CD4-positive, alpha-beta T cell treated with Interferon gamma for 1 hour (primary cell): Measurements from ENCODE around the gene CISH.

Experiments
- DNase-seq: peaks from one replicate; pipeline ENCODE4 v3.0.0-alpha.2; 2020

Gene CISH

DNA sequence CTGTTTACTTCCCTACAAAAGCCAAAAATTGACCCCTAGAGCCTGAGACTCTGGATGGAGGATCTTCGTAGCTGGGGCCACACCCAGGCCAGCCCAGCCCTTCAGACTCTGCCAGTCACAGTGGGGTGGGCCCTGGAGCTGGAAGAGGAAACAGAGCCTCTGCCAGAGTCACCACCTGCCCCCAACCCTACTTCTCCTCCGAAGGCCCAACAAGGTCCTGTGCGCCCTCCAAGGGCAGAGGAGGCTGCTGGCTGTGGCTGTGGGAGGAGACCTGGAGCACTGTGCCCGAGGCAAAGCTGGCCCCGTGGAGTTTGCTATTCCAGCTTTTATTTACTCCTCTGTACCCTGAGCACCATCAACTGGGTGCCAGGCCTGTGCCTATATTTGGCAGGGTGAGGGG, 19.0 kb downstream of the CISH start:
- peak; percentile 46 for DNase-seq

DNA sequence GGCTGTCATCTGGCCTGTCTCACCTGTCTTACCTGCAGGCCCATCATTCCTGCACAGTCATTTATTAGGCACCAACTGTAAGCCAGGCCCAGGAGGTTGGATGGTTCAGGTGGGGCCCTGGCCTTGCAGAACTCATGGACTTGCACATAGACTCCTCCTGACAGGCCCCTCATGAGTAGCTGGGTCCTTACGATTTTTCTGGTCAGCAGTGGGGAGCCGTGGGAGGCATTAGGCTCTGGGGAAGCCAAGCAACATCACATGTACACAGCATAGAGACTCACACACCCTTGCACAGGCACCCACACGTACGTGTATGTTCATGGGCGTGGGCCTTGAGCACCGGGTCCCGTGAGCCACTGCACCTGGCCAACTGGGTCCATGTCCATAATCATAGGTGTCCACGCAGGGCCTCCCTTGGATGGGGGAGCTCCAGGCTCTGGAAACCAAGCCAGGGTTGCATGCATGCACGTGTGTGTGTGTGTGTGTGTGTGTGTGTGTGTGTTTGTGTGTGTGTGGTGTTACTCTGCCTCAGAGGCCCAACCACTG, 20.3 kb downstream of the CISH start:
- DNase-seq: no peak

DNA sequence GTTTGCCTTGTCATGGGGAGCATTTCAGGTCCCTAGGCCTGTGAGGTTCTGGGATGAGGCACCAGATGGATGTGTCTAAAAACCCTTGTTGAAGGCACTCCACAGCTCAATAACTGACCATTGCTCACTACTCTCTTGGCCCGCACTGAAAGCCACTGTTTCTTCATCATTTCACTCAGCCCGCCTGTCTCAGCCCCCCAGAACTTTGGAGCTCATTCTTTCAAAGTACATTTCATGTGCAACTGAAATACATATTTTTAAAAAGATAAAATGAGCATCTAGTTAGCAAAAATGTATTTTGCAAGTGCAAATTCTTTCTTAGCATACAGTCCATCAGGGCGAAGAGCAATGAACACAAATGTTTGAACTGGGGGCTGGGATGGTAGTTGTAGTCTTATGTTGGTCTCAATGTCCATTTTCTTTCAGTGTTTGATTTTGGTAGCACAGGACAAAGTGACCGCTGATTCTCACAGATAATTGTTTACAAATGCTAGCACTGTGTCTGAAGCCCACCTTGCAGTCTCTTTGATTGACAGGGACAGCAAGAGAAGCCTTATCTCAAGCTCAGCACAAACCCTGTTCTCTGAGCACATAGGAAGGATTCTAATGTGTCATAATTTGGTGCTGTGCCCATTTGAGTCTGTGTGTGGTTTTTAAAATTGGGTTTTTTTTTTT, 22.7 kb downstream of the CISH start:
- no peak for DNase-seq

DNA sequence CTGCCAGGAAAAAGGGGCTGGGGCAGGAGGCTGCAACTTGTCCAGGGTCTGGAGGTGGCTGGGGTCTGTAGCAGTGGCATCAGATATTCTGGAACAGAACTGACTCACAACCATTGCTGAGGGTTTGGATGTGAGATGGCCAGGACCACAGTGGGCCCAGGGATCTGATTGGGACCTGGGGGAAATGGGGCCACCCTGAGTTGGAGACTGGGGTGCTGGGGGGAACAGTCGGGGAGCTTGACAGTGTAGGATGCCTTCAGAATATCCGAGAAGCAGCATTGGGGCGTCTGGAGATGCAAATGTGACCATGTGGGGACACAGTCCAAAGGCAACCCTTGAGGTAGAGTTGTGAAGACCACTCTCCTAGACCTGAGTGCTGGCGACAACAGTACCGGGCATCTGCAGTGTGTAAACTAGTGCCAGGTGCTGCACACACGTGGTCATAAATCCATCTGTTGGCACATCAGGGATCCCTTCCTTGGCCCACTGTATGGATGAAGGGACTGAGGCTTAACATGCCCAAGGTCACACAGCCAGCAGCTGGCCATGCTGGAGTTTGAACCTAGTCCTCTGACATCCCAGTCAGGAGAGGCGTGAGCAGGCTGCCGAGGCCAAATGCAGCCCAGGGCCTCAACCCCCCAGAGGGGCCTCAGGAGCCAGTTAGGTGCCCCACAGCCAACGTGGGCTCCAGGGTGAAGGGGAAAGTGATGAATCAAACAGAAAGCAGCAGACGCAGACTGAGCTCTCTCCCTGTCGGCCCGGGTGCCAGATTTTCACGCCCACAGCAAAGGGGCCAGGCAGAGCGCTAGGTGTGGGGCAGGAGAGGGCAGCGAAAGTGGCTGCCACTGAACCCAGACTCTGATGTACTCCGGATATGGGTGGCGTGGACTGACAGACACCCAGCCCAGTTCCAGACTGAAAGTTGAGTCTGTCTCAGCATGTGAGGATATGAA, 23.5 kb downstream of the CISH start:
- peak; percentile 60 for DNase-seq

DNA sequence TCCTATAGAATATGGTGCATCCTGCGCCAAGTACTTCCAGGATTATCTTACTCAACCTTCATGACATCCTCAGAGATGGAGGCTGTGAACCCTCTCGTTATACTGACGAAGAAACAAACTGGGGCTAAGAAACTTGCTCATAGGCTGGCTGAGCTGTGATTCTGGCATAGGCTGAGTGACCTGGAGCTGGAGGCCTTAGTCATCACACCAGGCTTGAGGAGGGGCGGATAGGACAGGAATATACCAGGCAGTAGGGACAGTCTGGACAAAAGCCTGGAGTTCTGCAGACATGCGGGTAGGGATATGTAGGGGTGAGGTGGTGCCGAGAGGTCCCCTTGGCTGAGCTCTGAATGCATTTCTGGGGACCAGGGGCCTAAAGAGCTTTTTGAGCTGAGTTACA, 24.2 kb downstream of the CISH start:
- DNase-seq: no peak

DNA sequence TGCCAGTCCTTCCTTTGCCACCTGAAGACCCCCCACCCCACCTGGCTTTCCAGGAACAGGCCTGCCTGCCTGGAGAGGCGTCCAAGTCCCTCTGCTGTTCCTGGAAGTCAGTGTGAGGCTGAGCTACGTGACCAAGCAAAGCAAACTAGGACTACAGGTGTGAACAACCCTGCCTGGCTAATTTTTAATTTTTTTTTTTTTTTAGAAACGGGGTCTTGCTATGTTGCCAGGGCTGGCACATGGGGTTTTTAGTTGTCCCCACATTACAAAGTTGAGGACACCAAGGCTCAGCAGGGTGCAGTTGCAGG, 24.9 kb downstream of the CISH start:
- no peak for DNase-seq

DNA sequence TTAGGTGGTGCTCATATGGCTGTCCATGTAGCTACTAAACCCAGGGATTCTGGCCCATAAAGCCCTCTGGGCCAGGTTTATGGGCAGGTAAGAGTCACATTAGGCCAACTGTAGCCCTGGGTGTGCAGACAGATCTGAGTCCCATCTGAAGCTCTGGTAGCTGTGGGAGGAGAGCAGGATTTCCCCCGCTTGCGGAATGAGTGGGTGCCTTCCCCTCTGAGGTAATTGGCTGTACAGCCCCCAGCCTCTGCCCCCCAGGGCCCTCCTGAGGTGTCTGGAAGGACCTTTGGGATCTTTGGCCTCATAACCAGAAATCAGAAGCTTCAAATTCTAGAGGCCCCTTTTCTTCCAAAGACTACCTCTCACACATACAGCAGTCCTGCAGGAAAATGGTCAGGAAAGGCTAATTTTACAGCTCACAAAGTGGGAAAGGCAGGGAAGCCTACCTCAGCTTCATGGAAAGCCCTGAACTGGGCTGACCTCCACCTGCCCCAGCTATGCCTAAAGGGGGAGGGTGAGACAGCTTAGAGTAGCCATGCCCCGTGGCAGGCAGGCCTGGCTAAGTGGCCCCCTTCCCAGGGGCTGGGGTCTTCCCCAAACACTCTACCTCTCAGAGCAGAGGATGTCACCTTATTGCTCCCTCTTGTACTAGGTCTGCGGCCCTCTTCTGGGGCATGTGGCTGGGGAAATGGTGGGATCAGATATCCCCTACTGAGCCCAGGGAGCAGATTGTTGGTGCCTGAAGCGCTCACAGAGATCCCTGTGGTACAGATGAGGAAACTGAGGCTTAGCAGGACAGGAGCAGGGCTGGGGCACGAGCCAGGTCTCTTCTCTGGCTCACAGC, 25.4 kb downstream of the CISH start:
- no peak for DNase-seq

DNA sequence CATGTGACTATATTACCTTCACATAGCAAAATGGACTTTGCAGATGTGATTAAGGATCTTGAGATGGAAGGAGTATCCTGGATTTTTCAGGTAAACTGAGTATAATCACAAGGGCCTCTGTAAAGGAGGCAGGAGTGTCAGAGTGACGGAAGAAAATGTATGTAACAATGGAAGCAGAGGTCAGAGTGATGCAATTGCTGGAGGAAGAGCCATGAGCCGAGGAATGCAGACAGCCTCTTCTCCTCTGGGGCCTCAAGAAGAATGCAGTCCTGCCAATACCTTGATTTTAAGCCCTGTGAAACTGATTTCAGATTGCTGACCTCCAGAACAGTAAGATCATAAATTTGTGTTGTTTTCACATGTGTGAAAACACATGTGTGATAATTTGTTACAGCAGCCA, 27.2 kb downstream of the CISH start:
- no peak for DNase-seq

DNA sequence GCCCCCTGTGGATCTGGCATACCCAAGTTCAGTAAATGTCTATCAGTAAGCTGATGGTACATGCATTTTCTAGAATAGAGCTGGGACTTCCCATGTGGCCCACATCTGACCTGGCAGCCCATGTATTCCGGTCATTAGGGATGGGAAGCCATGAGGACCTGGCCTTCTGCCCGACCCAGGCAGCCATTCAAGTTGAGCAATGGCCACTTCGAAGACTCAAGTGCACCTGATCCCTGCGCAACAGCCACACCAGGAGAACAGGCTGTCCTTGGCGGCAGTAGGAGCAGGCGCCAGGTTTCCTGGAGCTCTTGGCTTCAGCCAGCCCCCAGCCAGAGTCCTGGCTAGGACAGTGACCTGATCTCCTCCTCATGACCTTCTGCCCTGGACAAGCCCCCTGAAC, 27.7 kb downstream of the CISH start:
- no peak for DNase-seq

DNA sequence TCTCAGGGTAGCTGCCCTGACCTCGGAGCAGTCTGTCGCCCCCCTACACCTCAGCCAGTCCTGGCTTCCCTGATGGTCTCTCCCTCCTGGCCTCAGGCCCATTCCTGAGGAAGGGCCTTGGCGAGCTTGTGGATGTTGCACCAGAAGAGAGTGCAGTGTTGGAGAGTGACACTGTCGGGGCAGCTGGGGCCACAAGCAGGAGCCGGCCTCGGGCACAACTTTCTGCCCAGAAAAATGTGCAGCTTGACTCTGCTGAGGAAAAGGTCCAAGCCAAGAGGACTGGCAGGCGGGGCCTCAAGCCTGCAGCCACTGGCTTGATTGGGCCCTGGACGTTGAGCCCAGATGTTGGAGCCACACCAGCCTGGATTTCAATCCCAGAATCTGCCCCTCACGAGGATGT, 29.5 kb downstream of the CISH start:
- no peak for DNase-seq

DNA sequence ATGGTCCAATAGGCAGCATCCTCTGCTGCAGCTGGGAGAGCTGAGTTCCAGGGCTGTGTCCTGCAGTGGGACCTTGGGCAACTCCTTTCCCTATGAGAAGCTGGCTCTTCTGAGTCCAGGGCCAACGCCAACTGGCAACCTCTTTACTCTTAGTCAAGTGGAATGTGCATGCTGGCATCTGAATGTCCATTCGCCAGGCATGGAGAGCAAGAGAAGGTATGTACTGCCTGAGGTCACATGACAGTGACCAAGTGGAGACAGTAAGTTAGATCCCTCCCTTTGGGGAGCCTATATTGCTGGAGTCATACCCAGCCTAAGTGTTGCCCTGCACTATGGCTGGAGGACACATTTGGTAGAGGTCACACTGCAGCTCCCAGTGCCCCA, 30.1 kb downstream of the CISH start:
- no peak for DNase-seq

DNA sequence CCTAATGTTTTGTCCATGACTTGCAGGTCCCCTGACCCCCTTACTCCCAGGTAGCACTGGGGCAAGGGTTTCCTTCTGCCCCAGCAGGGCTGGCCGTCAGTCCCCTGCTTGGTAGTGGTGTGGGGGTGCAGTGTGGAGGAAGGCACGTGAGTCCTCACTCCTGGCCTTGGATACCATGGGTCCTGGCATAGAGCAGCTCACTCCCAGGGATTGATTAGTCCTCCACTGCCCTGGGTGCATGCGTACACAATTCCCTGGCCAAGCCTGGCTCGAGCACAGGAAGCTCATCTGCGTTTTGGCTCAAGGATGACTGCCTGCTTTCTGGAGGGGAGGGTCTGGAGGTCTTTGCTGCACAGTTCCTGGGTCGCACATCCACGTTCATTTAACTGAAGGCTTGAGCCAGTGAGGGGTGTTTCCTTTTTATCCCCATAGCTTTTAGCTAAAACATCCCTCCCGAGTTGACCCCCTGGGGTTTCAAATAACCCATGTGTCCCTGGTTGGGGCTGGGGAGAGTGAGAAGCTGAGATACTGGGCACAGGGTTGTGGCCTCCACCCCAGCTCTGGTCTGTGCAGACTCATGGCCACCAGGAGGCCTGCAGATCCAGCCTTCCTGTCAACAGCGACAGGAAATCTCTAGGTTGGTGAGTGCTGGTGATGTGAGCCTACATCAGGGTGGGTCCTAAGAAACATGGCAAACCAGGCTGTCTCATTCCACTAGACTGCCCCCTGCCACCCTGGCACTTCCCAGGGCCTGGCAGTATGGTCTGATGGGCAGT, 30.7 kb downstream of the CISH start:
- DNase-seq: no peak

DNA sequence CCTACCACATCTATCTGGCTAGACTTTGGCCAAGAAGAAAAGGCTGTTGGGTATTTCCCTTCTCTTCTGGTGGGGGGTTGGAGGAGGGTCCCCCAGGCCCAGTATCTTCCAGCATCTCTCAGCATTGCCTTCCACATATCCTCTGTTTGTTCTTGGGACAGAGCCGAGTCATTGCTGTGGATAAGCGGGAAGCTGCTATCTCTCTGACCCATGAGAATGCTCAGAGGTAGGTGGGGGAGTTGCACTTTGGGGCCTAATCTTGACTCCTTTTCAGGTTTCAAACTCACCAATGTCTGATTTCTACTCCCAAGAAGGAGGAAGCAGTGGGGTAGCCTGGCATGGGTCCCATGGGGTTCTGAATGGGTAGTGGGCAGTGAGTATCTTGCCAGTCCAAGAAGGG, 34.2 kb downstream of the CISH start:
- no peak for DNase-seq

DNA sequence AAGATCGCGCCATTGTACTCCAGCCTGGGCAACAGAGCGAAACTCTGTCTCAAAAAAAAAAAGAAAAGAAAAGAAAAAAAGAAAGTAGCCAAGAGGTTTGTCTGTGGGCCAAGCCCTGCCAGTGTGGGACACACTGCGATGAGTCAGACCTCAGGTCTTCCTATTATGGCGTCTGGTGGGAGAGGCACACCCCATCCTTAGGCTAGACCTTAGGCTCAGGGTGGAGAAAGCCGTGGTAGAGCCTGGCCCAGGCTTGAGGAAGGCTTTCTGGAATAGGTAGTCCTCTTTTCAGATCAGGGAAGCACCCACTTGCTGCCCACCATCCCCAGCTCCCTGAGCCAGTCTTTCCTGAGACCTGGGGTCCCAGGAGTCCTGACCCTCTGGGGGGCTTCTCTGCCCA, 36.2 kb downstream of the CISH start:
- no peak for DNase-seq

DNA sequence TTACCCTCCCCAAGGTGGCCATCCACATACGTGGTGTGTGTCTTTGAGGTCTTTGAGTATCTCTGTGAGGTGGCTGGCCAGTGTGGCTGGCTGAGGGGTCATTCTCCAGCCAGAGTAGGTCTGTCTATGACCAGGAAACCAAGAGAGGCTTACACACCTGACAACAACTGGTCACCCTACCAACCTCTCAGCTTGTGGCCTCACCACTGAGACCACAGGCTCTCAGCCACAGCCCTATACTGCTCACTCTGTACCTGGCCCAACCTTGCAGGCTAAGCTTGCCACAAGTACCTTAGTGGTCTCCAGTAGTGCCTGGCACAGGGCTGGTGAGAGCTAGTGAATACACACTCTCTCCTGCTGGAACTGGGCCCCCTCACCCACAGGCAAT, 37.1 kb downstream of the CISH start:
- peak; percentile 7 for DNase-seq

DNA sequence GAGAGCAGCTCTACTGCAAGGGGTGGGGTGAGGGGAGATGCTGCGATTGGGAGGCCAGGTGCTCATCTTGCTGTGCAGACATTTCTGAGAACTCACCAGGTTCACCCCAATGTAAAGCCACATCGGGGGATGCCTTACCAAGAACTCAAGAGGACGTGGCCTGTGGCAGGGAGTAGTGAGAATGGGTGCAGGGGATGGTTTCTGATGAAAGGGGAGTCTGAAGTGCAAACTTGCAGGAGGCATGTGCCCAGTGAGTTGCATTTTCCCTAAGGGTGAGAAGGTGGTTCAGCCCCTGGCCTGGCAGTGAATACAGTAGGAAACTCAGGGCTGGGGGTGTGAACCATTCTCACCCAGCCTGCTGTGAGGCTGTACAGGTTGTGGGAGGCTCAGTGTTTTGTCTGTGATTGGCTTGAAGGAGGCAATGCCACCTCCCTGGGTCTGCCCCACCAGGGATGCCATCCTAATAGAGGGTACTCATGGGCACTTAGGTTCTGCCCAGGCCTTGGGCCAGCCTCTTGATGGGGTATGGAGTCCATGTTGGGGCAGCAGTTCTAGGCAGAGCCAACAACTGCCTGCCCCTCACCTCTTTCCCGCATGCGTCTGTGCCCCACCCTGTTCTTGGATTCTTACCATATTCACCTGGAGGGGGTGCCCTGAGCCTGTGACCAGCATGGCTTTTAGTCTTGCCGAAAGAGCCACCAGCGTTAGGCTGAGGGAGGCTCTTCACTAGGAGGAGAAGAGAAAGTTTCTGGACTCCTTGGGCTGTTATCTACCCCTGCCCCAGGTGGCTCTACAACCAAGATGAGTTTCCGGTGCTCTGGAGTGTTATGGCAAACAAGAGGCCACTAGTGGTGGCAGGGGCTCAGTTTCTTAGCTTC, 37.8 kb downstream of the CISH start:
- peak; percentile 41 for DNase-seq

DNA sequence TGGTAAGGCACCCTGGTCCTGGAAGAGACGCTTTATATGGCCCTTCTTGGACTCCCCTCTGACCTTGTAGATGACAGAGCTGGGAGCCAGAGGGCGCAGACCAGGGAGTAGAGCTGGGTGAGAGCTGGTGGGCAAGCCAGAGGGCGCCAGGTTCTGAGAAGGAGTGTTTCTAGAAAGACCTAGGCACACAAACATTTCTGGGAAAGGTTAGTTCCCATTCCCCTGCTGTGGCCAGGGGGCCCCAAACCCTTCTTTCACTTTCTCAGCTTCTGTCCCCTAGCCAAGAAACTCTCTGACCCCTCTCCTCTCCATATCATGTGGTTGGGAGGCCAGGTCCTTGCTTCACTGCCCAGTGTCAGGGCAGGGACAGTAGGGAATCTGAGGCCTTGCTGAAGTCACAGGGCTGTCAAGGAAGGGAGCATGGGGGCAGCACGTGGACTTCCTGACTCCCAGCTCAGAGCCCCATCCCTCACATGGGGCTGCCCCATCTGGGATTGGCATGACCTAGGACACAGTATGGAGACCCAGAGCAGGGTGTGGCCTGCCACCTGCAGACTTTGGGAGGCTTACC, 38.7 kb downstream of the CISH start:
- DNase-seq: no peak

DNA sequence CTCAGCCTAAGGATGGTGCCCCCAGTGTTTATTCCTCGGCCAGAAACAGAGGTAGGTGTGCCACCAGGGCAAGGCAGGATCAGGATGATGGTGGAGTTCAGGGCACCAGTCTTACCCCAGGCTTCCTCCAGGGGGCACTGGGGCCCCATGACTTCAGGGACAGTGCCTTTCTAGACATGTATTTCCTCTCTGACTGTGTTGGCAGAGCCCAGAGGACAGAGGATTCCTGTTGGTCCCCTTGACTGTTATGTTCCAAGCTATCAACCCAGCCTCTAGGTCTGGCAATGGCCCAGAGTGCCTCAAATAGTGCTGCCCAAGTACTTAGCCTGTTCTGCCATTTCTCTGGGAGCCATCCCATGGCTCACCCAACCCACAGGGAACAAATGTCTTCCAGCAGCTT, 39.4 kb downstream of the CISH start:
- peak; percentile 80 for DNase-seq

DNA sequence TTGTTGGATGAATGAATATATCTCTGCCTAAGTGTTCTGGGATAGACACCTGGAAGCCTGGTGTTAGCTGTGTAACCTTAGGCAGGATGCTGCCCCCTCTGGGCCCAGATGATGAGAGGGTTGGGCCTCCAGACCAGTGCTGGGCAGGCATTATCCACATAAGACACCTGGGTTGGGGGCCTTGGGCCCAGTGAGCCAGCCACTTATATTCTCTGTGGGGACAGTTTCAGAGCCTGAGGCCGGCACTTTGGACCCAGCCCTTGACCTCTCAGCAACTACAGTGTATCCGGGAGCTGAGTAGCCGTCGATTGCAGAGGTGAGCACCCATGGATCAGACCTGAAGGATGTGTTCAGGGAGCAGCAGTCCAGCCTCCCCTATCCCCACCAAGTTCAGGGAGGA, 40.1 kb downstream of the CISH start:
- DNase-seq: no peak

DNA sequence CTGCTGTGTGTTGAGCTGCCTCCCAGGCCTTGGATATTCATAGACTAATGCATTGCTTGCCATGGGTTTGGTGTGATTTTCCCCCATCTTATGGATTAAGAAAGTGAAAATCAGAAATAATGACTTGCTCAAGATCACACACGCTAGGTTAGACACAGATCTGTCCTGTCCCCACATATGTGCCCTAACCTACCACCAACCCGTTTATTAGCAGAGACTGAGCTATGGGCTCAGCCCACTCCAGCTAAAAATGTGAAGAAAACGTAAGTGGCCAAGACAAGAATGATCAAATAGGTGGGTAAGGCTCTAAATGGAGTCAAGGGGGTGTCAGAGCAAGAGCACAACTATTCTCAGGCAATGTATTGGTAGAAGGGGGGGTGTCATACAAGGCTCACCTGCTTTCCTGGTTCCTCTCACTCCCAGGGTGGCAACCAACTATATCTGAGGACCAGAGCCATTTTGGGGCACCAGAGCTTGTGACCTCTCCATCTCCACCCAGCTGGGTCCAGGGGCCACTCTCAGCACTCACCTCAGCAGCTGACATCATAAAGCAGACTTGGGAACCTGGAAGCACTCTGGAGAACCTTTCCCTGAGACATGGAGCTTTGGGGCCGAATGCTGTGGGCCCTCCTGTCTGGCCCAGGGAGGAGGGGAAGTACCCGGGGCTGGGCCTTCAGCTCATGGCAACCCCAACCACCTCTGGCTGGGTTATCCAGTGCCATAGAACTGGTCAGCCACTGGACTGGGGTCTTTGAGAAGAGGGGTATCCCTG, 40.9 kb downstream of the CISH start:
- no peak for DNase-seq
